GM18861 (cell line): ENCODE results near the gene SART3.
A peak's percentile ranks its signal among the peaks of the same experiment; 100 is the strongest.

Experiments
- ATAC-seq: cut with Tn5 transposase; IDR thresholded peaks from one replicate; pipeline ENCODE4 v1.9.1; 2021; ENCODE audit not compliant: unreplicated experiment

Gene SART3

GRCh38 chr12:108530161-108530560, 30.8 kb downstream of the SART3 start:
- ATAC-seq, result no peak

GRCh38 chr12:108527166-108527496, 33.8 kb downstream of the SART3 start:
- no peak for ATAC-seq

GRCh38 chr12:108526482-108527165, 34.3 kb downstream of the SART3 start:
- ATAC-seq, result no peak

GRCh38 chr12:108525681-108526080, 35.3 kb downstream of the SART3 start:
- no peak for ATAC-seq

- ATAC-seq, result no peak
Observed at GRCh38 chr12:108523365-108523764, 37.6 kb downstream of the SART3 start.

GRCh38 chr12:108519558-108519957, 41.4 kb downstream of the SART3 start:
- no peak for ATAC-seq

- no peak for ATAC-seq
Observed at GRCh38 chr12:108518716-108519496, 42.1 kb downstream of the SART3 start.

- ATAC-seq, result no peak
Observed at GRCh38 chr12:108518101-108518715, 42.8 kb downstream of the SART3 start.

- ATAC-seq, result no peak
Observed at GRCh38 chr12:108517288-108518100, 43.5 kb downstream of the SART3 start.

GRCh38 chr12:108516511-108517275, 44.3 kb downstream of the SART3 start:
- no peak for ATAC-seq

- no peak for ATAC-seq
Observed at GRCh38 chr12:108515916-108516315, 45.1 kb downstream of the SART3 start.

GRCh38 chr12:108514973-108515814, 45.8 kb downstream of the SART3 start, which contains the start of gene FICD:
TSS of gene FICD (plus strand) at chr12:108515277. CDS start at chr12:108516973, 1,696 bp downstream.
- peak; percentile 73 for ATAC-seq

GRCh38 chr12:108514468-108514972, 46.5 kb downstream of the SART3 start:
- ATAC-seq, result no peak

GRCh38 chr12:108511633-108512540, 49.1 kb downstream of the SART3 start:
- ATAC-seq, result no peak

GRCh38 chr12:108510836-108511235, 50.1 kb downstream of the SART3 start:
- no peak for ATAC-seq

GRCh38 chr12:108509806-108510205, 51.2 kb downstream of the SART3 start:
- no peak for ATAC-seq

GRCh38 chr12:108507971-108508642, 52.9 kb downstream of the SART3 start:
- ATAC-seq, result no peak

GRCh38 chr12:108505129-108505528, 55.8 kb downstream of the SART3 start:
- no peak for ATAC-seq
